PFSK-1 (cell line): ENCODE measurements around the gene MTIF3.

Experiments used
- POLR2AphosphoS5 ChIP-seq: IDR thresholded peaks from 2 replicates; pipeline ENCODE4 v1.6.1; 2012; ENCODE audit warnings: low read depth, mild to moderate bottlenecking, control low read depth, low read length, moderate library complexity
- TAF1 ChIP-seq: IDR thresholded peaks from 2 replicates; pipeline ENCODE4 v1.6.1; 2012; ENCODE audit warnings: low read length, control low read depth, borderline replicate concordance; ENCODE audit not compliant: insufficient read depth
- TF ChIP-seq, protein P1 (sequence below), 2 experiments: IDR thresholded peaks; 2 replicates each; pipeline versions ENCODE4 v1.6.1 to v1.8.0; 2011 to 2012; ENCODE audit warnings: low read depth in 2 of 2, low read length in 2 of 2, control low read depth in 1 of 2, inconsistent platforms in 1 of 2, mild to moderate bottlenecking in 1 of 2, moderate library complexity in 1 of 2; ENCODE audit not compliant: insufficient read depth in 1 of 2

DNA sequence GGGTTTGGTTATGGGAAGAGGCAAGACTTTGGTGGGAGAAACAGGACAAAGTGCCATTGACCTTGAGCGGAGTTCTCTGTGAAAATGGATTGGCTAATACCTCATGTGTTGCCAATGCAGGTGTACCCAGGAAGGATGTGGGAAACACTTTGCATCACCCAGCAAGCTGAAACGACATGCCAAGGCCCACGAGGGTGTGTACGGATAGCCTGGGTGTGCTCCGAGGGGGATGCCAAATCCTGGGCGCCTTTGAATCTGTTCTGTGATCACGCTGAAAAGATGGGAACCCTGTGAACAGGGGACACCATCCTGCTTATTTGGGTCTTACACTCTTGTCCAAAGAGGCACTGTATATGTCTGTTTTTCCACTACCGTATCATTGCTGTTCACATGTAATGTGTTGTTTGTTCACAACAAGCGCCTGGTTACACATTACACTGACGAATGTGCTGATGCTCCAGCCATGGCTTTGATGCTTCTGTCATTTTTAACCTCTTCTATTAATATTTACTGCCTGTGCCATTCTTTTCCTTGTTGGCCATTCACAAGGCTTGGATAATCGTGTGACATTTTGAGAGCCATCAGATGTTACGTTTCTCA lies 17.7 kb downstream of the MTIF3 start:
- no peak for TF ChIP-seq POLR2AphosphoS5
- TF ChIP-seq TAF1: no peak
- TF ChIP-seq, protein P1, sequence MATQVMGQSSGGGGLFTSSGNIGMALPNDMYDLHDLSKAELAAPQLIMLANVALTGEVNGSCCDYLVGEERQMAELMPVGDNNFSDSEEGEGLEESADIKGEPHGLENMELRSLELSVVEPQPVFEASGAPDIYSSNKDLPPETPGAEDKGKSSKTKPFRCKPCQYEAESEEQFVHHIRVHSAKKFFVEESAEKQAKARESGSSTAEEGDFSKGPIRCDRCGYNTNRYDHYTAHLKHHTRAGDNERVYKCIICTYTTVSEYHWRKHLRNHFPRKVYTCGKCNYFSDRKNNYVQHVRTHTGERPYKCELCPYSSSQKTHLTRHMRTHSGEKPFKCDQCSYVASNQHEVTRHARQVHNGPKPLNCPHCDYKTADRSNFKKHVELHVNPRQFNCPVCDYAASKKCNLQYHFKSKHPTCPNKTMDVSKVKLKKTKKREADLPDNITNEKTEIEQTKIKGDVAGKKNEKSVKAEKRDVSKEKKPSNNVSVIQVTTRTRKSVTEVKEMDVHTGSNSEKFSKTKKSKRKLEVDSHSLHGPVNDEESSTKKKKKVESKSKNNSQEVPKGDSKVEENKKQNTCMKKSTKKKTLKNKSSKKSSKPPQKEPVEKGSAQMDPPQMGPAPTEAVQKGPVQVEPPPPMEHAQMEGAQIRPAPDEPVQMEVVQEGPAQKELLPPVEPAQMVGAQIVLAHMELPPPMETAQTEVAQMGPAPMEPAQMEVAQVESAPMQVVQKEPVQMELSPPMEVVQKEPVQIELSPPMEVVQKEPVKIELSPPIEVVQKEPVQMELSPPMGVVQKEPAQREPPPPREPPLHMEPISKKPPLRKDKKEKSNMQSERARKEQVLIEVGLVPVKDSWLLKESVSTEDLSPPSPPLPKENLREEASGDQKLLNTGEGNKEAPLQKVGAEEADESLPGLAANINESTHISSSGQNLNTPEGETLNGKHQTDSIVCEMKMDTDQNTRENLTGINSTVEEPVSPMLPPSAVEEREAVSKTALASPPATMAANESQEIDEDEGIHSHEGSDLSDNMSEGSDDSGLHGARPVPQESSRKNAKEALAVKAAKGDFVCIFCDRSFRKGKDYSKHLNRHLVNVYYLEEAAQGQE (IDR thresholded peaks at IDR 0.05; ENCODE audit: insufficient read depth in 1 of 2, low read depth in 2 of 2, low read length in 2 of 2): no peak
